HG02840 (cell line): ENCODE data around the gene MSMB.
"Not testable (repeated sequence)": the region's sequence is repeated elsewhere in the genome, so short reads cannot be mapped to it uniquely, and the experiment has no call there.

ENCODE experiments used
- ATAC-seq: cut with Tn5 transposase; IDR thresholded peaks from one replicate; pipeline ENCODE4 v1.9.1; 2021; ENCODE audit warnings: mild to moderate bottlenecking, moderate library complexity, moderate number of reproducible peaks; ENCODE audit not compliant: unreplicated experiment, low FRiP score

The MSMB gene

GRCh38 chr10:46070749-46071148, 24.7 kb upstream of the MSMB start:
- ATAC-seq = no peak

- no peak for ATAC-seq
These were observed 23.8 kb upstream of the MSMB start for GRCh38 chr10:46069771-46070463.

DNA sequence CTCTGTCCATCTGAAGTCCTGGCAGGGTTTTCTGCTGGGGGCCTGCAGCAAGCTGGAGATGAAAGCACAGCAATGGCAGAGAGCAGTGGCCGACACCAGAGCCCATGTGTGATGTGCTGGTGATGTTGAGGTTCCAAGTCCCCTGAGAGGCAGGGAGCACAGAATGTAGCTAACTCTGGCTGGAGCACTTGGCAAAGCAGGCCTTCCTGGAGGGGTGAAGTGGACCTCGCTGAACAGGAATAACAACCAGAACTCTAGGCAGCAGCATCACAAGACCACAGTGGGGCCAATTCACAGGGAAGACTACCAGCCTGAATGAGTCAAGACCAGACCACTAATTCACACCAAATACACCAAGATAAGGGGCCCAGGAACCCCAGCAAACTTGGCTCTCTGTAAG, 22.8 kb upstream of the MSMB start:
- no peak for ATAC-seq

DNA sequence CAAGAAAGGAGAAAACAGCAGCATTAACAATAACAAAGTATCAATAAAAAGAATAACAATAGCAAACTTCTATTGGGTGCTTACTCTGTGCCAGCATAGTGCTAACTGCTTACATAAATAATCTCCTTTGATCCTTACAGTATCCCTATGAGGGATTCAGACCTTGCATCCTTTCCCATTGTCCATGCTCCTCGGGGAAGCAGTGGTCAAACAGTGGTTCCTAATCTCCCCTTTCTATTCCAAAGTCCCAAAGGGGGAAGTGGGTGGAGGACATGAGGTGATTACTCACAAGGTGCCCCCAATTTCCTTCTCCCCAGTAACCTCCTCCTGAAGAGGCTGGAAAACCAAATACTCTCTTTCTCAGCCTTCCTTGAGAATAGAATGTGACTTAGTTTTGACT, 22.0 kb upstream of the MSMB start:
- ATAC-seq = no peak

GRCh38 chr10:46064269-46064817, 18.3 kb upstream of the MSMB start:
- ATAC-seq = no peak

DNA sequence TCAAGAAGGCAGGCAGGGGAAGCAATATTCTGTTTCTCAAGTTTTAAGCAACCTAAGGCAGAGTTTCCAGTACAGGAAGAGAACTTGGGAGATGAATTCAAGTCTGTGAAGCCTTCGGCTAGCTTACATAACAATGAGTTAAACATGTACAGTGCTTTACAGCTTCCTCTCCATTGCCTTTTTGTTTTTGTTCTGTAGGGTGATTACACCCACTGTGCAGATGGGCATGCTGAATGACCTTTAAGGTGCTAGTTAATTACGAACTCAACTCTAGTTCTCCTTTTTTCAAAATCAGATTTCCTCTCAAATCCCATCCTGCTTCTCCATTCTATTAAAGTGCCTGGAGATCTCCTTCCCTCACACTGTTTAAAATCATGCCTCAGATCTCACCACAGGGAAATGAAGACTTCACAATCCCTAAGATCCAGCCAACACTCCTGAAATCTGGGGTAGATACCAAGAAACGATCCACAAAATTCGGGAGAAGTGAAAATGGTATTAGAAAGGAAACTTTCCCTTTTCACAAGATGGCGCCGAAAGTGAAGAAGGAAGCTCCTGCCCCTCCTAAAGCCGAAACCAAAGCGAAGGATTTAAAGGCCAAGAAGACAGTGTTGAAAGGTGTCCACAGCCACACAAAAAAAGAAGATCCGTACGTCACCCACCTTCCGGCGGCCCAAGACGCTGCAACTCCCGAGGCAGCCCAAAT, 16.8 kb upstream of the MSMB start:
- ATAC-seq = no peak

GRCh38 chr10:46060706-46061105, 14.6 kb upstream of the MSMB start:
- ATAC-seq = no peak

- not testable (repeated sequence) for ATAC-seq
These were observed 11.9 kb upstream of the MSMB start for GRCh38 chr10:46057927-46058326.

DNA sequence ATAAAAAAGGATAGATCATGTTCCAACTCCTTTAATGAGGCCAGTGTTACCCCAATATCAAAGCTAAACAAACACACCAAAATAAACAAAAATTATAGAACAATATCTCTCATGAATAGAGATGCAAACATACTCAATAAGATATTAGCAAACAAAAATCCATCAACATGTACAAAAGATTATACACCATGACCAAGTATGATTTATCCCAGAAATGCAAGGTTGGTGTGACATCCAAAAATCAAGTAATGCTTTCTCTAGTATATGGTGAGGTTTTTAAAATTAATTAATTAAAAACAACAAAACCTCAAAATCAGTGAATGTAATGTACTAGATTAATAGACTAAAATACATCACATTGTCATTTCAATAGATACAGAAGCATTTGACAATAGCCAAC, 11.0 kb upstream of the MSMB start:
- ATAC-seq = no peak

GRCh38 chr10:46055771-46056170, 9.7 kb upstream of the MSMB start:
- no peak for ATAC-seq

GRCh38 chr10:46053534-46054434, 7.7 kb upstream of the MSMB start:
- ATAC-seq = no peak

GRCh38 chr10:46052791-46053375, 6.8 kb upstream of the MSMB start:
- ATAC-seq = no peak

DNA sequence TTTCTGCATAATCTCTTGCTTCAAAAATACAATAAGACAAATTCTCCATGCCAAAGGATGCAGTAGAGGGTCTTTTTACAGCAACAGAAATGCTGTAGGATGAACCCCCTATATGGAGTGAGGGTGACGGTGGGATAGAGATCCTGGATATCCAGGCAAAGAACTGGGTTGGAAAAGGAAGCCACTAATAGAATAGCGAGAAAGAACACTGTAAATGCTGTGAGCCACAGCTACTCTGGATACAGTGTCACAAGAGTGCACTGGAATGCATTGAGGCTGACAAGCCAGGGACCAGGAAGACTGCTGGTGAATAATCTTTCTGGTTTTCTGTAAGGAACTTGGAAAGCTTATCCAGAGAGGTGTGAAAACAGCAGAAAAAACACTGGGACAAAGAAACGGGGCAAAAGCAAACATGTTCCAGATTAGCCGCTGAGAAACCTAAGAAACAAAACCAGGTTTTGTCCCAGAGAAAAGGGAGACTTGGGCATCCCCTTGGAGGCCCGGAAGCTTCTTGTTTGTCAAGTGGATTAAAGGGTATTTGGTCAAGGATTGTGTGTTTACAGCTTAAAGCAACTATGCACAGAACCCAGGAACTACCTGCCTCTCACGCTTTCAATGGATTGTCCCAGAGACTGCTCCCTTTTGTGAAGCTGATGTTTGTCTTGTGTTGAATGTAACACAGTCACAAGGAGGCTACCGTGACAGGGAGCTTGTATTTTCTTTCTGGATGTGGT, 6.2 kb upstream of the MSMB start:
- ATAC-seq = no peak

GRCh38 chr10:46050941-46051623, 5.0 kb upstream of the MSMB start:
- no peak for ATAC-seq

- ATAC-seq = not testable (repeated sequence)
These were observed 3.4 kb upstream of the MSMB start for GRCh38 chr10:46049497-46049831.

DNA sequence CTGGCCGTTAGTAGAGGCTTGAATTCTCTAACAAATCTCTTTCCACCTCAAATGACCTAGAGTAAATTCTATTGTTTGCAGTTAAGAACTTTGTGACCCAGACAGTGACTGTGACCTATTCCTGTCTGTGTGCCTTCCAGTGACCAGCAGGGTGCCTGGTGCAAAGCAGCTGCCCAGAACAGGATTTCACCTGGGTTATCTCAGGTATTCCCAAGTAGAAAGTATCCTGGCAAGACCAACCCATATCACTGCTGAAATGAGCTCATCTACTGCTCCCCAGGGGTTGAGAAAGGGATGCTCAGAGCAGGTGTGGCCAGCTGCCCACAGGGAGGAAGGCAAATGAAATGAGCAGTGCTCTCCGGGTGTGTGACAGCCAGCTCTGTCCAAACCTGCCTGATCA, 2.1 kb upstream of the MSMB start:
- ATAC-seq = no peak

- no peak for ATAC-seq
These were observed 3.5 kb downstream of the MSMB start for GRCh38 chr10:46042527-46042926.

DNA sequence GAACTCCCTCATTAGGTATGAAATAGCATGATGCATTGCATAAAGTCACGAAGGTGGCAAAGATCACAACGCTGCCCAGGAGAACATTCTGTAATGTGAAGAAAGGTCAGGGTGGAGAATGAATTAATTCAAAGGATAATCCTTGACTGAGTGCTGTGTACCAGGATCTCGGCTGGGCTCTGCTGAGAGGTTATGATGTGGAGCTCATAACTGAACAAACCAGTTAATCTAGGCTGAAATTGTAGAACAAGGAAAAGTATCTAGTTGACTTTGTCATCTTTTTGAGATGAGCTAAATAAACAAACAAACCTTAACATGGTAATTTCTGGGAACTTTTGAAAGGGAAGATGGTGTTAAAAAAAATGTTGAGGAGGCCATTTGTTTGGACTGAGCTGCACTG, 6.1 kb downstream of the MSMB start:
- ATAC-seq = no peak

DNA sequence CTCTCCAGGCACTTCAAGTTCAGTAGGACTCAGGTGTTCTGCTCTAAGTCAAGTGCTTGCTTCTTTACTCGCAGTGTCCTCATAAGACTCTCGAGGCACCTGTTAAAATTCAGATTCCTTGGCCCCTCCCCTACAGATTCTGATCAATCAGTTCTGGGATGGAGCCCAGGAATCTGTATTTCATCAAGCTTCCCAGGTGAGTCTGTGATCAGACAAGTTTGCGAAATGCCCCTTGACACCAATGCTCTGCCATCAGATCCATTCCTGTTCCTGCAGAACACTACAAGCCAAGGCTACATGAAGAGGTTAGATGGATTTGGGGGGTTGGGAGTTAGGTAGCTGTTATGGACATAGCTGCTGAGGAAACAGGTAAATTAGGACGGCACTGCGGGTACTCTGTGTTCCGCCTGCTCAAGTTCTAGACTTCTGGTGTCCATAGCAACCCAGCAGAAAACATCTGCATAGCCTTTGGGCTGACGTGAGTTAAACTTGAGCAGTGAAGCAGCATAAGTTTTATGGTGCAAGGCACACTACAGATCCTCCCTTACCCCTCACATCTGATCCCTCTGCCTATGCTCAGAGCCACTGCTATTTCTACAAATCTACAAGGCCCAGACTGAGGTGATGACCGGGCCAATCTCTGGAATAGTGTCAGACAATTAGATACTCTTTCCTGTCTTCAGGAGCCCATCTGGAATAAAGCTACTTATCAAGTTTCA, 8.8 kb downstream of the MSMB start:
- no peak for ATAC-seq
